Neuron (in vitro differentiated cells): Measurements from ENCODE around the gene FNIP1.

Source experiments
- H2AFZ ChIP-seq: one replicate; pipeline ENCODE4 v1.6.1; 2013; ENCODE audit warnings: low read depth, mild to moderate bottlenecking, inconsistent platforms, low read length, moderate library complexity
- H3K27me3 ChIP-seq: one replicate; pipeline ENCODE4 v1.6.1; 2013; ENCODE audit warnings: low read length; ENCODE audit not compliant: insufficient read depth
- H3K36me3 ChIP-seq: one replicate; pipeline ENCODE4 v1.6.1; 2013; ENCODE audit warnings: low read length; ENCODE audit not compliant: insufficient read depth
- H3K4me1 ChIP-seq: one replicate; pipeline ENCODE4 v1.6.1; 2013; ENCODE audit warnings: low read length; ENCODE audit not compliant: insufficient read depth
- H3K4me3 ChIP-seq: 2 replicates; pipeline ENCODE4 v1.5.1; 2013; ENCODE audit warnings: mild to moderate bottlenecking, low read length, moderate library complexity
- H3K9me3 ChIP-seq: one replicate; pipeline ENCODE4 v1.6.1; 2013; ENCODE audit warnings: low read length

Gene FNIP1

GRCh38 chr5:131654309-131654708, 142.5 kb downstream of the FNIP1 start:
- H3K4me3 ChIP-seq, result no peak overlapping the region
- peaks cover 17% of the 10 kb centered on the region for H3K36me3 ChIP-seq
- no peak overlapping the region for H2AFZ ChIP-seq
- no peaks in the 10 kb centered on the region for H3K27me3 ChIP-seq
- peaks cover 4% of the 10 kb centered on the region for H3K9me3 ChIP-seq
- no peaks in the 10 kb centered on the region for H3K4me1 ChIP-seq

GRCh38 chr5:131649161-131649560, 147.7 kb downstream of the FNIP1 start:
- no peaks in the 10 kb centered on the region for H3K9me3 ChIP-seq
- H2AFZ ChIP-seq, result no peak overlapping the region
- peaks cover 29% of the 10 kb centered on the region for H3K36me3 ChIP-seq
- H3K4me3 ChIP-seq, result no peak overlapping the region
- no peaks in the 10 kb centered on the region for H3K27me3 ChIP-seq
- H3K4me1 ChIP-seq, result no peaks in the 10 kb centered on the region

- no peak overlapping the region for H2AFZ ChIP-seq
- H3K4me1 ChIP-seq, result no peaks in the 10 kb centered on the region
- H3K36me3 ChIP-seq, result peaks cover 29% of the 10 kb centered on the region
- H3K4me3 ChIP-seq, result no peak overlapping the region
- no peaks in the 10 kb centered on the region for H3K27me3 ChIP-seq
- H3K9me3 ChIP-seq, result no peaks in the 10 kb centered on the region
These were observed 149.6 kb downstream of the FNIP1 start for GRCh38 chr5:131647048-131647769.

- Histone ChIP-seq H3K36me3 (peaks cover 23% of the 10 kb centered on the region), H2AFZ (no peak overlapping the region), H3K27me3 (no peaks in the 10 kb centered on the region), H3K9me3 (no peaks in the 10 kb centered on the region), H3K4me3 (no peak overlapping the region), H3K4me1 (no peaks in the 10 kb centered on the region)
These were observed 152.0 kb downstream of the FNIP1 start for GRCh38 chr5:131644822-131645221.

GRCh38 chr5:131644370-131644769, 152.4 kb downstream of the FNIP1 start:
- no peak overlapping the region for H2AFZ ChIP-seq

GRCh38 chr5:131641494-131641893, 155.3 kb downstream of the FNIP1 start:
- peaks cover 12% of the 10 kb centered on the region for H3K36me3 ChIP-seq
- no peaks in the 10 kb centered on the region for H3K27me3 ChIP-seq
- H3K4me1 ChIP-seq, result peaks cover under 1% of the 10 kb centered on the region
- no peak overlapping the region for H3K4me3 ChIP-seq
- no peak overlapping the region for H2AFZ ChIP-seq
- no peaks in the 10 kb centered on the region for H3K9me3 ChIP-seq

More at GRCh38 chr5:131644370-131644769, 152.4 kb downstream of the FNIP1 start:
- Histone ChIP-seq H3K27me3 (no peaks in the 10 kb centered on the region), H3K4me1 (no peaks in the 10 kb centered on the region), H3K4me3 (no peak overlapping the region), H3K9me3 (no peaks in the 10 kb centered on the region), H3K36me3 (peaks cover 20% of the 10 kb centered on the region)

- no peaks in the 10 kb centered on the region for H3K27me3 ChIP-seq
- peaks cover 4% of the 10 kb centered on the region for H3K4me1 ChIP-seq
- H3K36me3 ChIP-seq, result peaks cover 5% of the 10 kb centered on the region
- H3K9me3 ChIP-seq, result no peaks in the 10 kb centered on the region
- no peak overlapping the region for H3K4me3 ChIP-seq
- H2AFZ ChIP-seq, result no peak overlapping the region
These were observed 156.6 kb downstream of the FNIP1 start for GRCh38 chr5:131640043-131640856.

- Histone ChIP-seq H3K4me1 (peaks cover 5% of the 10 kb centered on the region), H3K27me3 (no peaks in the 10 kb centered on the region), H2AFZ (no peak overlapping the region), H3K9me3 (no peaks in the 10 kb centered on the region), H3K36me3 (no peaks in the 10 kb centered on the region), H3K4me3 (no peak overlapping the region)
These were observed 157.7 kb downstream of the FNIP1 start for GRCh38 chr5:131639148-131639547.

- Histone ChIP-seq H2AFZ (no peak overlapping the region), H3K9me3 (no peaks in the 10 kb centered on the region), H3K4me1 (peaks cover 14% of the 10 kb centered on the region), H3K36me3 (no peaks in the 10 kb centered on the region), H3K27me3 (no peaks in the 10 kb centered on the region), H3K4me3 (no peak overlapping the region)
These were observed 159.1 kb downstream of the FNIP1 start for GRCh38 chr5:131637694-131638093.

GRCh38 chr5:131635684-131636572, 160.9 kb downstream of the FNIP1 start:
- Histone ChIP-seq H3K27me3 (no peaks in the 10 kb centered on the region), H3K36me3 (no peaks in the 10 kb centered on the region)

GRCh38 chr5:131634996-131635683, 161.7 kb downstream of the FNIP1 start, which contains the start of gene RAPGEF6:
Gene RAPGEF6, minus strand, starts transcription at chr5:131635229. Its CDS starts 199 bp downstream, at chr5:131635030.
- H3K4me3 ChIP-seq, result peak within 1 kb of the TSS; percentile 70
- H3K9me3 ChIP-seq, result no peaks in the 10 kb centered on the region
- H3K27me3 ChIP-seq, result no peaks in the 10 kb centered on the region
- peak within 1 kb of the TSS; percentile 75 for H2AFZ ChIP-seq
- H3K4me1 ChIP-seq, result peaks cover 18% of the 10 kb centered on the region
- H3K36me3 ChIP-seq, result no peaks in the 10 kb centered on the region

More at GRCh38 chr5:131635684-131636572, 160.9 kb downstream of the FNIP1 start:
- H3K9me3 ChIP-seq, result no peaks in the 10 kb centered on the region
- H3K4me3 ChIP-seq, result peak overlapping the region; percentile 70
- peaks cover 18% of the 10 kb centered on the region for H3K4me1 ChIP-seq
- peak overlapping the region; percentile 75 for H2AFZ ChIP-seq

GRCh38 chr5:131634666-131634995, 162.2 kb downstream of the FNIP1 start:
- Histone ChIP-seq H3K27me3 (no peaks in the 10 kb centered on the region), H3K4me3 (peak overlapping the region; percentile 70), H2AFZ (peak overlapping the region; percentile 75), H3K9me3 (no peaks in the 10 kb centered on the region), H3K4me1 (peaks cover 18% of the 10 kb centered on the region), H3K36me3 (no peaks in the 10 kb centered on the region)
